Osteocyte (in vitro differentiated cells): Measurements from ENCODE around the gene BUB1B. TPM values are rescaled to one million over a fixed set of nuclear protein-coding genes. Genes with fewer than 3 reads are reported as not detected.
"Not testable (repeated sequence)": the region's sequence is repeated elsewhere in the genome, so short reads cannot be mapped to it uniquely, and the experiment has no call there.

Source experiments
- DNase-seq: peaks from one replicate; pipeline ENCODE4 v3.0.0; 2021; ENCODE audit warnings: mixed read lengths; ENCODE audit not compliant: unreplicated experiment; ENCODE audit errors: extremely low spot score
- H3K27ac Mint-ChIP-seq: one replicate; pipeline ENCODE4 v1.8.0; 2021; ENCODE audit warnings: mild to moderate bottlenecking, mixed read lengths; ENCODE audit not compliant: unreplicated experiment
- H3K27me3 Mint-ChIP-seq: one replicate; pipeline ENCODE4 v1.8.0; 2021; ENCODE audit warnings: mixed read lengths; ENCODE audit not compliant: unreplicated experiment
- H3K36me3 Mint-ChIP-seq: one replicate; pipeline ENCODE4 v1.8.0; 2021; ENCODE audit warnings: mixed read lengths; ENCODE audit not compliant: unreplicated experiment
- H3K4me1 Mint-ChIP-seq: one replicate; pipeline ENCODE4 v1.8.0; 2021; ENCODE audit warnings: mixed read lengths; ENCODE audit not compliant: unreplicated experiment
- H3K4me3 Mint-ChIP-seq: one replicate; pipeline ENCODE4 v1.8.0; 2021; ENCODE audit warnings: mild to moderate bottlenecking, moderate library complexity, mixed read lengths; ENCODE audit not compliant: unreplicated experiment
- H3K9me3 Mint-ChIP-seq: one replicate; pipeline ENCODE4 v1.8.0; 2021; ENCODE audit warnings: mixed read lengths; ENCODE audit not compliant: unreplicated experiment
- total RNA-seq: library from RNA; stranded (reverse); gene quantifications from 2 replicates; pipeline ENCODE4 v1.2.1, GENCODE V29; 2021
- TF ChIP-seq, protein P1 (sequence below): fragments of 200-600 bp; sonication (generic); IDR thresholded peaks from 2 replicates; pipeline ENCODE4 v1.5.0; 2021; ENCODE audit warnings: antibody characterized with exemption, mild to moderate bottlenecking, moderate library complexity

Gene BUB1B
- total RNA-seq, 1 donor from 2014 or later = 8.5 TPM

DNA sequence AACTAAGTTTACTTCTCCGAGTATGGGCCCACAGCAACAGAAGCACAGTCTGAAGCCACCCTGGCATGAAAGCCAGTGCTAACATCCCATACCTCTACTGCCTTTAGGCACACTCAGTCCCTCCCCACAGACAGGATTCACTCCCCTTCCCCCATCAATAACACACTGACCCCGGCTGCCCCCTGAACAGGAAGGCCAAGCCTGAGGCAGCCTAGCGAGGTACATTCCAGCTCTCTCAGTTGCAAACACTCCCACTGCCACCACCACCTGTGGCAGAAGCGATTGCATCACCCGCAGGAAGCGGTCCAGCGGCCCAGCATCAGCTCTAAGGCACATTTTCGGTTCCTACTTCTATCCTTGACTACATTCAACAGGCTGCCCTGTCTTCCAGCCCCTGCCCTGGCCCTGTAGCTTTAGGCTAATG lies 45.2 kb upstream of the BUB1B start:
- Mint-ChIP-seq H3K4me1 (peaks cover 13% of the 10 kb centered on the region), H3K4me3 (no peak overlapping the region), H3K36me3 (no peaks in the 10 kb centered on the region), H3K9me3 (no peaks in the 10 kb centered on the region), H3K27me3 (peaks cover 2% of the 10 kb centered on the region), H3K27ac (no peak overlapping the region)
- TF ChIP-seq, protein P1, sequence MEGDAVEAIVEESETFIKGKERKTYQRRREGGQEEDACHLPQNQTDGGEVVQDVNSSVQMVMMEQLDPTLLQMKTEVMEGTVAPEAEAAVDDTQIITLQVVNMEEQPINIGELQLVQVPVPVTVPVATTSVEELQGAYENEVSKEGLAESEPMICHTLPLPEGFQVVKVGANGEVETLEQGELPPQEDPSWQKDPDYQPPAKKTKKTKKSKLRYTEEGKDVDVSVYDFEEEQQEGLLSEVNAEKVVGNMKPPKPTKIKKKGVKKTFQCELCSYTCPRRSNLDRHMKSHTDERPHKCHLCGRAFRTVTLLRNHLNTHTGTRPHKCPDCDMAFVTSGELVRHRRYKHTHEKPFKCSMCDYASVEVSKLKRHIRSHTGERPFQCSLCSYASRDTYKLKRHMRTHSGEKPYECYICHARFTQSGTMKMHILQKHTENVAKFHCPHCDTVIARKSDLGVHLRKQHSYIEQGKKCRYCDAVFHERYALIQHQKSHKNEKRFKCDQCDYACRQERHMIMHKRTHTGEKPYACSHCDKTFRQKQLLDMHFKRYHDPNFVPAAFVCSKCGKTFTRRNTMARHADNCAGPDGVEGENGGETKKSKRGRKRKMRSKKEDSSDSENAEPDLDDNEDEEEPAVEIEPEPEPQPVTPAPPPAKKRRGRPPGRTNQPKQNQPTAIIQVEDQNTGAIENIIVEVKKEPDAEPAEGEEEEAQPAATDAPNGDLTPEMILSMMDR = no peak
- DNase-seq = no peak

DNA sequence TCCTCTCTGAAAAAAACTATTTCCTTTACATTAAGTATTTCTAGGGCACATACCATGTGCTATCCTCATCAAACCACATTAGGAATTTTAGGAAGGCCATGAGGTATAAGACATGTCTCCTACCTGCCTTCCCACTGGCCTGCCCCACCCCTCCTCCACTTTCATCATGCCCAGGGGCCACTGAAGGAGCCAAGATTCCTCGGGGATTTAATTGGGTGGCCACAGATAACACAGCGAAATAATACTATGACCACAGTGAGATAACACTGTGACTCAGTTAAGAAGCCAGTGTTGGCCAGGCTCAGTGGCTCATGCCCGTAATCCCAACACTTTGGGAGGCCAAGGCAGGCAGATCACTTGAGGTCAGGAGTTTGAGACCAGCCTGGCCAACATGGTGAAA lies 42.4 kb upstream of the BUB1B start:
- Mint-ChIP-seq H3K4me3 (no peak overlapping the region), H3K4me1 (peaks cover 12% of the 10 kb centered on the region), H3K27ac (no peak overlapping the region), H3K36me3 (no peaks in the 10 kb centered on the region), H3K9me3 (no peaks in the 10 kb centered on the region), H3K27me3 (peaks cover 2% of the 10 kb centered on the region)
- TF ChIP-seq, protein P1 = no peak
- no peak for DNase-seq

DNA sequence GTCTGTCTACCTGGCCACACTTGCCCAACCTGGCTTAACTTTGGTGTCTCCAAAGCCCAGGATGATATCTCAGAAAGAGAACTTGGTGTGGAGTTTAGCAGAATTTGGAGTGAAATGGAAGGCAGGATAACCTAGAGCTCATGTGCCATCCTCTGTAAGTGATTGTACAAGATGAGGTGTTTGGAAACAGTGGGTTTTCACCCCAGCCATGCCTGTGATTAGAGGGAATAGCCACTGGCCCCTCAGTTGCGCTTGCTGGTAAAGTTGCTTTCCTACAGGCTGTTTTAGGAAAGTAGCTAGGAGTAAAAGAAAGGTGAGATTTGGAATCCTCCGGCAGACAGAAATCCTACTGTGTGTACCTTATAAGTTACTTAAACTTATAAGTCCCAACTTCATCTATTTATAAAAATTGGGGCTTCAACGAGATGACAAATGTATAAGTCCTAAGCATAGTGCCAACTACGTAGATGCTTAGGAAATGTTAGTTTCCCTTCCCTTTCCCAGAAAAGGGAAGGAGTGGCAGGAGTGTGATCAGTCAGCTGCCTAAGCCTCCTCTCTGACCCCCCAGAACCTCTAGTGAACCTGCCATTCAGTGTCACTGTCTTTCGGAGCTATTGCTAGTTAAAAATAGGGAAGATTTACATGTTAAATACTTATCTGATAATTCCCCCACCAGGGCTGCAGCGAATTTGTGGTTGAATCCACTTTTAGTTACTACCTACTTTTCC lies 38.8 kb upstream of the BUB1B start:
- no peak for DNase-seq
- Mint-ChIP-seq H3K9me3 (no peaks in the 10 kb centered on the region), H3K4me3 (no peak overlapping the region), H3K4me1 (peaks cover 2% of the 10 kb centered on the region), H3K27me3 (peaks cover under 1% of the 10 kb centered on the region), H3K27ac (no peak overlapping the region), H3K36me3 (no peaks in the 10 kb centered on the region)
- TF ChIP-seq, protein P1 = no peak

DNA sequence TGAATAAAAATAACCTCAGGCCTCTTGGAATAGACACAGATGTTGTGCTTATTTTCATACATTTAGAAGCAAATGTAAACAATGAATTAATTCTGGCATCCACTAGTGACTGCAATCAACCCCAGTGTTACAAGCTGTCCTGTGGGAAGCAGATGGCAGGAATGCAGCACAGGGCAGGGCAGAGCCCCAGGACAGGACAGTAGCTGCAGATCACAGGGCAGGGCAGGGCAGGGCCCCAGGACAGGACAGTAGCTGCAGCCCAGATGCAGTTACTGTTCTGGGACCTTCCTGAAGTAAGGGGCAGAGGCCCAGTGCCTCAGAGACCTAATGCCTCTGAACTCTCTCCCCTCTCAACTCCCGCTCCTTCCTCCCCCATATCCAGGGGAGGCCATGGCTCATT lies 37.9 kb upstream of the BUB1B start:
- H3K9me3 Mint-ChIP-seq, H3K4me1 Mint-ChIP-seq, DNase-seq, H3K4me3 Mint-ChIP-seq, H3K36me3 Mint-ChIP-seq, H3K27me3 Mint-ChIP-seq, H3K27ac Mint-ChIP-seq: not testable (repeated sequence)

DNA sequence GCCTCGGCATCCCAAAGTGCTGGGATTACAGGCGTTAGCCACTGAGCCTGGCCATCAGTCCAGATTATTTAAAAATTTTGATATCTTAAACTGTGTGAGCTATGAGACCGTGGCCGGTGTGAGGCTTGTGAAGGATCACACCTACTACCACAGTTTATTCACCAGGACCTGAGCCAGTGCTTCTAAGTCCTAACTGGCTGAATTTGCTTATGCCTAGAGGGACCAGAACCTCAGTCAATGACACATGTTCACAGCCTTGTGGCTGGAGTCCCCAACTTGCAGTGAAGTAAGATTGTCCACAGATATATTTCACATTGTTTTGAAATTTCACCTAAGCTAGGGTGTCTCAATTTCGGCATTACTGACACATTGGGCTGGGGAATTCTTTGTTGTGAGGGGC lies 37.0 kb upstream of the BUB1B start:
- H3K4me3 Mint-ChIP-seq, H3K4me1 Mint-ChIP-seq, DNase-seq, H3K27me3 Mint-ChIP-seq, H3K9me3 Mint-ChIP-seq, H3K36me3 Mint-ChIP-seq, H3K27ac Mint-ChIP-seq: not testable (repeated sequence)

DNA sequence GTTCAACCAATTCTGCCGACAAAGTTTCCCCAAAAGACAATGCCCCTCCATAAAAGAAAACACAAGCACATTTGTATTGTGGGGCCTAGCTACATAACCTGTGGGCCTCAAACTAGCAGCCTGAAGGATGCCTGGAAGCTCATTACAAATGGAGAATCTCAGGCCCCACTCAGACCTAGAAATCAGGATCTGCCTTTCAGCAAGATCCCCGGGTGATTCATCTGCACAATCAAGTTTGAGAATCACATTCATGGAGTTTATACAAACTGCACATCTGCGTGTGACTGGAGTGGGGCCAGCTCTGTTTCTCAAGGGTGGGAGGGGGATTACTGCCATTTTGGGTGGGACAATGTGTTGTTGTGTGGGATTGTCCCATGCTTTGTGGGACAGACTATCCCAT lies 36.5 kb upstream of the BUB1B start:
- H3K4me1 Mint-ChIP-seq, H3K27ac Mint-ChIP-seq, H3K36me3 Mint-ChIP-seq, H3K9me3 Mint-ChIP-seq, H3K4me3 Mint-ChIP-seq, DNase-seq: not testable (repeated sequence)
- H3K27me3 Mint-ChIP-seq = peaks cover 15% of the 10 kb centered on the region

DNA sequence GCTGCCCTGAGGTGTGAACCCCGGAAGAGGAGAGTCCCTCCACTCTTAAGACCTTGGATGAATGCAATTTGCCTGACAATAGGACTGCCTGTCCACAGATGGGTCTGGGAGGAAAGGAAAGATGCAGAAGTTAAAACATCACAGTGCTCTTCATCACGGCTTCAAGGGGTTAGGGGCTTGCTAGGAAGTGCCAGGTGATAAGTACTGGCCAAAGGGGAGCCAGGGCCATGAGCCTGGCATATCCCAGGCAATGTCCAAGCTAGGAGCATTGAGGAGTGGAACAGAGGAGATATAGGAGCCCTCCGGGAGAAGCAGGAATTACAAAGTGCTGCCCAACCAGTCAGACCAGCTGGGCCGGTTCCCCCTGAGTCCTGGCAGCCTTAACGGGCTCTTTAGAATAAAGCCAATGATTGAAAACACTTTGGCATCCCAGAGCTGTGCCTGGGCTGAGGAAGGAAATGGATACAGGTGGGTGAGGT lies 36.0 kb upstream of the BUB1B start:
- H3K4me3 Mint-ChIP-seq, H3K36me3 Mint-ChIP-seq, H3K4me1 Mint-ChIP-seq, DNase-seq, H3K27ac Mint-ChIP-seq, H3K9me3 Mint-ChIP-seq: not testable (repeated sequence)
- H3K27me3 Mint-ChIP-seq = peaks cover 17% of the 10 kb centered on the region
